WTC11 (cell line): Measurements from ENCODE around the gene BTBD1.
"Not testable (repeated sequence)": the region's sequence is repeated elsewhere in the genome, so short reads cannot be mapped to it uniquely, and the experiment has no call there.

Source experiments
- NFATC4 ChIP-seq: fragments of 250-450 bp; sonication (Bioruptor Pico); IDR thresholded peaks from 2 replicates; pipeline ENCODE4 v1.9.0; 2021; ENCODE audit warnings: mild to moderate bottlenecking
- TEAD4 ChIP-seq: sonication (generic); formaldehyde crosslinking; IDR thresholded peaks from 2 replicates; pipeline ENCODE4 v1.8.0; 2022; ENCODE audit warnings: mild to moderate bottlenecking, missing genetic modification reagents
- ZNF416 ChIP-seq: fragments of 250-450 bp; sonication (Bioruptor Pico); IDR thresholded peaks from 2 replicates; pipeline ENCODE4 v1.9.0; 2021; ENCODE audit warnings: mild to moderate bottlenecking, inconsistent platforms
- TF ChIP-seq, protein P1 (sequence below): sonication (generic); formaldehyde crosslinking; IDR thresholded peaks from 2 replicates; pipeline ENCODE4 v1.8.1; 2022; ENCODE audit warnings: low read depth, mild to moderate bottlenecking, moderate library complexity, missing genetic modification reagents, borderline replicate concordance

- TF ChIP-seq TEAD4, NFATC4, ZNF416 (CRISPR knock-in tag): not testable (repeated sequence)
- TF ChIP-seq, protein P1, sequence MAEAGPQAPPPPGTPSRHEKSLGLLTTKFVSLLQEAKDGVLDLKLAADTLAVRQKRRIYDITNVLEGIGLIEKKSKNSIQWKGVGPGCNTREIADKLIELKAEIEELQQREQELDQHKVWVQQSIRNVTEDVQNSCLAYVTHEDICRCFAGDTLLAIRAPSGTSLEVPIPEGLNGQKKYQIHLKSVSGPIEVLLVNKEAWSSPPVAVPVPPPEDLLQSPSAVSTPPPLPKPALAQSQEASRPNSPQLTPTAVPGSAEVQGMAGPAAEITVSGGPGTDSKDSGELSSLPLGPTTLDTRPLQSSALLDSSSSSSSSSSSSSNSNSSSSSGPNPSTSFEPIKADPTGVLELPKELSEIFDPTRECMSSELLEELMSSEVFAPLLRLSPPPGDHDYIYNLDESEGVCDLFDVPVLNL, result not testable (repeated sequence)
Measured at GRCh38 chr15:83069211-83069642, 2.2 kb upstream of the BTBD1 start.
